ENCODE measurements around the gene COX4I2.
A peak's percentile ranks its signal among the peaks of the same experiment; 100 is the strongest.
"Not testable (repeated sequence)": the region's sequence is repeated elsewhere in the genome, so short reads cannot be mapped to it uniquely, and the experiment has no call there.

COX4I2 gene

DNA sequence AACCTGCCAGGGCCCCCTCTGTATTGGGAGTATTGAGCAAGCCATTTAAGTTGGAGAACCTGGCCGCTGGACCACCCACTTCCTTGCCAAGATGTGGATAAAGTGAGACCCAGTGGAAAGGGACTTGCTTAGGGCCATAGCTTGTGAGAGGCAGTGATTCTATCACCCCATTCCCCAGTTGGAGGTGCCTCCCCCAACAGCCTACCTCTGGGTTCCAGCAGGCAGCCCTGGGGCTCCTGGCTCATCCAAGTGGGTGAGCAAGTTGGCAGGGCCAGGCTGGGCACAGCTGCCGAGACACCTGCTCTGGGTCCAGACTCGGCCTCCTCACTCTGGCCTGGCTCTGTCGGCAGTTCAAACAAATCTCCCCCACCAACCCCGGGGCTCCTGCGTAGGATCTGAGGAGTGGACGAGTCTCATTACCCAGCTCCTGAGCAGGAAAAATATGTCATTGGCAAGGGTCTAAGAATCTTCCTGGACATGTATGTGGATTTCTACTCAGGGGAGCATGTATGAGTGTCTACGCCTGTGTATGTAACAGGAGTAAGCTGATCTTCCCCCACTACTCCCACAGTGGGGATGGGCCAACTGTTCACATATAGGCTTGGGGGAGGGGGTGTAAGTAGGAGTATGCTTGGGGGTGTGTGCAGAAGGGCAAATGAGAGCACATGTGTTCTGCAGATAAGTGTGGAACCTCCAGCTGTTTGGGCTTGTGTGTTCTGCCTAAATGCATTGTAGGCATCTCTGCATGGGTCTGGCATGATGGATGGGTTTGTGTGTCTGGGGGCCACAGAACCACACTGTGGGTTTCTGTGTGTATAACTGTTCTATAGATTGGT lies 30.7 kb upstream of the COX4I2 start:
- POLR2A ChIA-PET: interaction anchor here (0.6 to 3.8 kb wide), 7 partner anchors 20 to 55 kb away, joined by 3 to 28 read pairs (median 6); no protein-coding TSS in a partner anchor
- TF ChIP-seq, protein P1, sequence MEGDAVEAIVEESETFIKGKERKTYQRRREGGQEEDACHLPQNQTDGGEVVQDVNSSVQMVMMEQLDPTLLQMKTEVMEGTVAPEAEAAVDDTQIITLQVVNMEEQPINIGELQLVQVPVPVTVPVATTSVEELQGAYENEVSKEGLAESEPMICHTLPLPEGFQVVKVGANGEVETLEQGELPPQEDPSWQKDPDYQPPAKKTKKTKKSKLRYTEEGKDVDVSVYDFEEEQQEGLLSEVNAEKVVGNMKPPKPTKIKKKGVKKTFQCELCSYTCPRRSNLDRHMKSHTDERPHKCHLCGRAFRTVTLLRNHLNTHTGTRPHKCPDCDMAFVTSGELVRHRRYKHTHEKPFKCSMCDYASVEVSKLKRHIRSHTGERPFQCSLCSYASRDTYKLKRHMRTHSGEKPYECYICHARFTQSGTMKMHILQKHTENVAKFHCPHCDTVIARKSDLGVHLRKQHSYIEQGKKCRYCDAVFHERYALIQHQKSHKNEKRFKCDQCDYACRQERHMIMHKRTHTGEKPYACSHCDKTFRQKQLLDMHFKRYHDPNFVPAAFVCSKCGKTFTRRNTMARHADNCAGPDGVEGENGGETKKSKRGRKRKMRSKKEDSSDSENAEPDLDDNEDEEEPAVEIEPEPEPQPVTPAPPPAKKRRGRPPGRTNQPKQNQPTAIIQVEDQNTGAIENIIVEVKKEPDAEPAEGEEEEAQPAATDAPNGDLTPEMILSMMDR (IDR thresholded peaks at IDR 0.05; ENCODE audit: insufficient read depth, low read length, missing control alignments): no peak
- no peak for DNase-seq (ENCODE audit: low read depth, low spot score)
- CTCF ChIA-PET: interaction anchor here (0.8 to 30.0 kb wide), 6 partner anchors 14 to 147 kb away, joined by 3 to 1856 read pairs (median 40); partner anchors contain the start of gene BCL2L1
- H3K4me3 ChIP-seq (ENCODE audit: low read depth, low read length): peak overlapping the region; percentile 88

DNA sequence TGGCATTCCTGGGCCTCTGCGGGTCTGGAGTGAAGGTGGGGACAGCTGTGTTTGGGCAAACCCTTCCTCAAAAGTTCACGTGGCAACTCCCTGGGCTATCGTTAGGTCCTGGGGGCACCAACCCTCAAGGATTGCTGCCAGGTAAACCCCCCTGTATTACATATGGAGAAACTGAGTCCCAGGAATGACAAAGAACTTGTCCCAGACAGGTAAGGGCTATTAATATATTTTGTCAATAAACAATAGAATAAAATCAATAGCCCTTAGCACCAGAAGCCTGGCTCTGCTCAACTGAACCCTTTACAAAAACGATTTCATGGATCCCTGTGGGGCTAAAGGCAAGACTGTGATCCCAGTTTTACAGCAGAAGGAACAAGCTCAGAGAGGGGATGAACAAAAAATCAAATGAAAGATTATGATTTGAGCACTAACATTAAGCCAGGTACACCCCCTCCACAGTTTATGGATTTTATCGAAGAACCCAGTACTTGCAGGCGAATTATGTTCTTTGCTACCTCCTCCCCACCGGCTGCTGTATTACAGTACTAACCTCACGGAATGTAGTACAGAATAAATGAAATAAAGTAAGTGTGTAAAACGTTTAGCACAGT lies 30.0 kb upstream of the COX4I2 start:
- CTCF ChIA-PET: interaction anchor here (0.8 to 30.0 kb wide), 7 partner anchors 13 to 148 kb away, joined by 3 to 1856 read pairs (median 5); partner anchors contain the start of gene BCL2L1
- POLR2A ChIA-PET: interaction anchor here (1.0 to 3.8 kb wide), 5 partner anchors 21 to 54 kb away, joined by 3 to 28 read pairs (median 3); no protein-coding TSS in a partner anchor
- no peak for DNase-seq (ENCODE audit: low read depth, low spot score)
- TF ChIP-seq, protein P1 (IDR thresholded peaks at IDR 0.05; ENCODE audit: insufficient read depth, low read length, missing control alignments): no peak
- H3K4me3 ChIP-seq (ENCODE audit: low read depth, low read length): peak overlapping the region; percentile 88

DNA sequence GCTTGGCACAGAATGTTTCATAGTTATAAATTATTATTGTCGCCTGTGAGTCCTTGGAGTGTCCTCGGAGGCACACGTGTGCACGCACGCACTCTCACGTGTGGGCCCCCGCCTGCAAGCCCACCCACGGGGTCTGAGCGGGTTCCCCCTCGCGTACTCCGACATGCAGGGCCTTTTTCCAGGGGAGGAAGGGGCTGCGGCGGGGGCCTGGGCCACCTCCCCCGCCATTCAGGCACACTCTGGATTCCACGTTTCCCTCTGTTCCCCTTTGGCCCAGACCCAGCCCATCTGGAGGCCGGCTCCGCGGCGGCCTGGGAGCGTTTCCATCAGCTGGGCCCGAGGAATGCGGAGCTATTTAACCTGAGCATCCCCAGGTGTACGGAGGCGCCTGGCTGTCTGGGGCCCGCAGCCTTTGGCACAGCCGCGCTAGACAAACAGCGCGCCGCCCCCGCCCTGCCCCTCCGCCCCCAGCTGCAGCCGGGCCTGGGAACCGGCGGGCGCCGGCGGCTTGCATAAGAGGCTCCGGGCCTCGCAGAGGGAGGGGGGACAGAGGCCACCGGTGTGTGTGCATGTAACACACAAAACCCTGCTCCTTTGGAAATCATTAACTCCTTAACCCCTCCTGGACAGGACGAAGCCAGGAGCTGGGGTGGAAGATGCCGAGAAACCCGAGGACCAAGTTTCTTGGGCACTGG lies 29.3 kb upstream of the COX4I2 start:
- CTCF ChIA-PET: interaction anchor here (0.9 to 30.0 kb wide), 8 partner anchors 12 to 113 kb away, joined by 3 to 1856 read pairs (median 5); partner anchors contain the start of gene BCL2L1
- H3K4me3 ChIP-seq (ENCODE audit: low read depth, low read length): no peak overlapping the region; the same call in 1 of the 2 replicates
- TF ChIP-seq, protein P1 (IDR thresholded peaks at IDR 0.05; ENCODE audit: insufficient read depth, low read length, missing control alignments): no peak
- DNase-seq (ENCODE audit: low read depth, low spot score): no peak
- POLR2A ChIA-PET: interaction anchor here (0.9 to 3.8 kb wide), 4 partner anchors 36 to 48 kb away, joined by 3 to 28 read pairs (median 4); no protein-coding TSS in a partner anchor

DNA sequence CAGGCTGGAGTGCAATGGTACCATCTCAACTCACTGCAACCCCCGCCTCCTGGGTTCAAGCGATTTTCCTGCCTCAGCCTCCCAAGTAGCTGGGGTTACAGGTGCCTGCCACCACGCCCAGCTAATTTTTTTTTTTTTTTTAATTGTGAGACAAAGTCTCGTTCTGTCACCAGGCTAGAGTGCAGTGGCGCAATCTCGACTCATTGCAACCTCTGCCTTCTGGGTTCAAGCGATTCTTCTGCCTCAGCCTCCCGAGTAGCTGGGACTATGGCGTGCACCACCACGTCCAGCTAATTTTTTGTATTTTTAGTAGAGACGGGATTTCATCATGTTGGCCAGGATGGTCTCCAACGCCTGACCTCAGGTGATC lies 25.5 kb upstream of the COX4I2 start:
- DNase-seq (ENCODE audit: low read depth, low spot score): not testable (repeated sequence)
- POLR2A ChIA-PET: interaction anchor here (0.8 to 2.1 kb wide), 7 partner anchors 8 to 109 kb away, joined by 3 to 22 read pairs (median 5); no protein-coding TSS in a partner anchor

DNA sequence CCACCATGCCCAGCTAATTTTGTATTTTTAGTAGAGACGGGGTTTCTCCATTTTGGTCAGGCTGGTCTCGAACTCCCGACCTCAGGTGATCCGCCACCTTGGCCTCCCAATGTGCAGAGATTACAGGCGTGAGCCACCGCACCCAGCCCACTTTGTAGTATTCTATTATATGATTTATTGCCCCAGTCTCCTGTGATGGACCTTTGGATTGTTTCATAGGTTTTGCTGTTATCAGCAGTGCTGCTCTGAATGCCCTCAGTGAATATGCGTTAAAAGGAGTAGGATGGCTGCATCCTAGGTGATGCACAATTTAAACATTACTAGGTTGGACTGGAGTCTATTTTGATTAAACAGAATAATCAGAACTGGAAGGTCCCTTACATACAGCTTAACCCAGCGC lies 22.3 kb upstream of the COX4I2 start:
- TF ChIP-seq, protein P1 (IDR thresholded peaks at IDR 0.05; ENCODE audit: insufficient read depth, low read length, missing control alignments): no peak
- DNase-seq (ENCODE audit: low read depth, low spot score): no peak
- POLR2A ChIA-PET: no interaction called here
- CTCF ChIA-PET: interaction anchor here (0.6 to 30.0 kb wide), 4 partner anchors 46 to 106 kb away, joined by 3 to 1856 read pairs (median 49); partner anchors contain the start of gene BCL2L1
- no peak overlapping the region for H3K4me3 ChIP-seq (ENCODE audit: low read depth, low read length)

More for the DNA sequence above, 25.5 kb upstream of the COX4I2 start:
- not testable (repeated sequence) for H3K4me3 ChIP-seq (ENCODE audit: low read depth, low read length)
- CTCF ChIA-PET: interaction anchor here (1.0 to 30.0 kb wide), 41 partner anchors 9 to 202 kb away, joined by 3 to 1856 read pairs (median 9); partner anchors contain the start of genes BCL2L1, HM13 and ID1

DNA sequence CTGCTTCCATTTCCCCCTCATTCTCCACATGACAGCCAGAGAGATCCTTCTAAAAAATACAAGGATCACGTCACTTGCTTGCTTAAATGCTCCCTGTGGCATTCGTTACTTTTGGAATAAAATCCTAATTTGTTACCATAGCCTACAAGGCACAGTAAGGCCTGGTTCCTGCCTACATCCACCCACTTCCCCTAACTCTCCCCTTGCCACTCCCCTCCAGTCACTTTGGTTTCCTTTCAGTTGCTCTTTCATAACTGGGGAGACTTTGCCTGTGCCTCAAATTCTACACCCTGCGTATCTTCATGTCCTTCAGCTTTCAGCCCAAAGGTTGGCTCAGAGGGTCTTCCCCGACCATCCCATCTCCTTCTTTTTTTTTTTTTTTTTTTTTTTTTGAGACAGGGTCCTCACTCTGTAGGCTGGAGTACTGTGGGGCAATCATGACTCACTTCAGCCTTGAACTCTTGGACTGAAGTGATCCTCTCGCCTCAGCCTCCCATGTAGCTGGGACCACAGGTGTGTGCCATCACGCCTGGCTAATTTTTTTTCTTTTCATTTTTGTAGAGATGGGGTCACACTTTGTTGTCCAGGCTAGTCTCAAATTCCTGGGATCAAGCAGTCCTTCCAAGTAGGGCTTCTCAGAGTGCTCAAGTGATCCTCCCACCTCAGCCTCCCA lies 20.1 kb upstream of the COX4I2 start:
- POLR2A ChIA-PET: interaction anchor here (0.6 kb wide), 1 partner anchor 104 kb away, joined by 3 read pairs; no protein-coding TSS in a partner anchor
- TF ChIP-seq, protein P1 (IDR thresholded peaks at IDR 0.05; ENCODE audit: insufficient read depth, low read length, missing control alignments): no peak
- DNase-seq (ENCODE audit: low read depth, low spot score): no peak
- CTCF ChIA-PET: interaction anchor here (1.9 to 30.0 kb wide), 3 partner anchors 16 to 106 kb away, joined by 8 to 1856 read pairs (median 20); no protein-coding TSS in a partner anchor
- H3K4me3 ChIP-seq (ENCODE audit: low read depth, low read length): no peak overlapping the region

Data from AG04449 (cell line).